Stimulated activated CD8-positive, alpha-beta memory T cell treated with anti-CD3 and anti-CD28 coated beads, Interleukin-7, amount 100 ng/mL, for 4 hours (primary cell): ENCODE data around the gene LCK.

Experiments used
- DNase-seq, 2 donors: peaks; one replicate each; pipeline ENCODE4 v3.0.0-alpha.2; 2020; ENCODE audit warnings: low read depth in 2 of 2

Gene LCK

GRCh38 chr1:32250893-32251716 lies at the start of gene LCK:
LCK (plus strand) TSS chr1:32251265; CDS start chr1:32274330, 23,065 bp downstream.
- DNase-seq = peak in 1 of 2 donors; percentile 62

GRCh38 chr1:32204943-32205361 lies 46.1 kb upstream of the LCK start:
- DNase-seq = no peak

GRCh38 chr1:32205401-32206370 lies 45.4 kb upstream of the LCK start, which contains the start of gene IQCC:
IQCC (plus strand) TSS chr1:32205671; CDS start chr1:32205682, 11 bp downstream.
- peak; percentile 67 to 79 for DNase-seq

GRCh38 chr1:32208469-32208868 lies 42.6 kb upstream of the LCK start:
- DNase-seq = no peak

- no peak for DNase-seq
Observed at GRCh38 chr1:32208891-32209328, 42.2 kb upstream of the LCK start, which contains the start of gene DCDC2B. DCDC2B (plus strand) TSS chr1:32209089; CDS start chr1:32209094, 5 bp downstream.

DNA sequence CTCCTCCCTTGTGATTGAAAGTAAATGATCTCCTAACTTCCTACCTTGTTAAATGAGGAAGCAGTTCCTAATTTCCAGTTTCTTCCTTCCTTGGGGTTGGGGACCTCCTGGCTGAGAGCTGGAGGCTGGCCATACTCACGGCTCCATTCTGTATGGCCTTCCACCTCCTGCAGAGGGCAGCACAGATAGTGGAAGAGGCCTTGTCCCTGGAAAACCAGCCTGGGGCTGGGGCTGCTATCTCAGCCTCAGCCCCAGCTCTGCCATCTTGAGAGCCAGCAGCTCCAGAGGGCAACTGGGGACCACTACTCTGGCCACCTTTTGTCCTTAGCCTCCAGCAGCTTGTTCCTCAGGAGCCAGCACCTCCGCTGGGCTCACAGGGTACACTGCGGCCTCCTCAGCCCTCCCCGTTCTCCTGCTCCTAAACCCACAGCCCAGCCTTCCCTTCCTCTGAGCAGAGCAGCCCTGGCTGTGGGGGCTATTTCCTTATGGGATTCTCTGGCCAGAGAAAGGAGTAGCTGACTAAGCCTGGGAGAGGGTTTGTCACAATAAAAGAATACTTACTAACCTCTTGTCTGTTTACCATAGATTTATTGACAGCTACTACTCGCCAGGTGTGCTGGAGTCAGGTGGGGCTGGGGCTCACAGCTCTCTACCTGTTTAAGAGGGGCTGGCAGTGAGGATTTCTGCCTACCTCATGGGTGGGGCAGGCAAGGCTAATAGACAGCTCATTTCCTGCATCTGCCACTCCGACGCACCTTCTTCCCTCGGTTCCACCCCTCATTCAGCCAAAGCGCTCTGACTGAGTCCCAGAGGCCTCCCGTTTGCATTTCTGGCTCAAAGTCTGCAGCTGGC lies 35.2 kb upstream of the LCK start:
- peak; percentile 23 to 34 for DNase-seq

GRCh38 chr1:32216566-32216965 lies 34.5 kb upstream of the LCK start:
- no peak for DNase-seq

DNA sequence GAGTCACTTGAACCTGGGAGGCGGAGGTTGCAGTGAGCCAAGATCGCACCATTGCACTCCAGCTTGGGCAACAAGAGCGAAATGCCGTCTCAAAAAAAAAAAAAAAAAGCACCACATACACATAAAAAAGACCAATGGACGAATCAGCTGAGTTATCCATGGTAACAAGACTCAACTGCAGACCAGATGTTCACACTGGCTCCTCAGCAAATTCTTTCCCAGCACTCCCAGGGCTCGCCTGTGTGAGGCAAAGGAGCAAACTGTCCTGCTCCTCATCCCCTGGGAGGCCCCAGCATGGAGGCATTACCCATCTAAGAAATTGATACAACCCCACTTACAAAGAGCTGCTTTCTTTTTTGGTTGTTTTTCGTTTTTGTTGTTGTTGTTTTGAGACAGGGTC lies 32.0 kb upstream of the LCK start:
- no peak for DNase-seq

- no peak for DNase-seq
Observed at GRCh38 chr1:32220746-32221580, 30.1 kb upstream of the LCK start.

- DNase-seq = no peak
Observed at GRCh38 chr1:32221581-32221979, 29.5 kb upstream of the LCK start.

DNA sequence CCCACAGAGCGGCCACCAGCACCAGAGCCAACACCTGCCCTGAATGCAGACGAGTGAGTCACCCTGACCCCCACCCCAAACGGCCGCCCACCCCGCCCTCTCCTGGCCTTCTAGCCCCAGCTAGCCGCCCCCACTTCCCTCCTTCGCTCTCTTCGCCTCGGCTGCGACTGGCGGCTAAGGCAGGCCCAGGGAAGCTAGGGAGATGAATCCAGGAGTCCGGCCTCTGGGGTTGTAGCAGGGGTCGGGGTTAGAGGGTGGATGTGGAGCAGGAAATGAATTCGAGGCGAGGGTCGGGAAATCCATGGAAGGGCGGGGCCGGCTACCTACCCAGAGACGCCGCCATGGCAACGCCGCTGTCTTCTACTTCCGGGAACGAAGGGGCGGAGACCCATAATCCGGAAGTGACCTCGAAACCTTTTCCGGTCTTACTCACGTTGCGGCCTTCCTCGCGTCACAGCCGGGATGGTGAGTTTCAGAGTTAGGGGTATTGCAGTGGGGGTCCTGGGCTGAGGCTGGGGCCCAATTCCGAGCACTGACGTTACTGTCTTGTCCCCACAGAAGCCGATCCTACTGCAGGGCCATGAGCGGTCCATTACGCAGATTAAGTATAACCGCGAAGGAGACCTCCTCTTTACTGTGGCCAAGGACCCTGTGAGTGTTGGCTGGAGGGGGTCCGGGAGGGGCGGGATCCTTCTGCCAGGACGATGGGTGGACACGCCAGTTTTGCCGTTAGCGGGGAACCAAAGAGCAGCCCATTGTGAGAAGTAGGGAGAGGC lies 28.9 kb upstream of the LCK start, which contains the start of the genes EIF3I and TMEM234:
EIF3I (plus strand) TSS at position 428 of the 776 bp plus-strand sequence; CDS start at position 463, 35 bp downstream.
TMEM234 (minus strand) TSS at position 374 of the 776 bp plus-strand sequence; CDS start at position 343, 31 bp downstream.
- peak; percentile 89 for DNase-seq

- no peak for DNase-seq
Observed at GRCh38 chr1:32223683-32224082, 27.4 kb upstream of the LCK start.

DNA sequence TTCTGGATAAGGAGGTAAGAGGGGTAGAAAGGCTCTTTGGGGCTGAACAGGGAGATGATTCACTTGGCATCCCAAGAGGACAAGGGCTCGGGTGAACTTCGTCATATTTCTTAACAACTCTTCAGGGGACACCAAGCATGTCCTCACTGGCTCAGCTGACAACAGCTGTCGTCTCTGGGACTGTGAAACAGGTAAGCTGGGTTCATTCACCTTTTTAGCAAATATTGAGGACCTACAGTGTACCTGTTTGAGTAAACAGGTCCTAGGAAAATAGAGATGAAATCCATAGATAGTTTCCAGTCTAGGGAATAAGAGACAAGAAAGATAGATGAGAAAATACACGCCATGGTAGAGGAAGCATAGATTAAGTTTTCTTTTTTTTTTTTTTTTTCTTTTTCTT lies 26.8 kb upstream of the LCK start:
- DNase-seq = no peak

DNA sequence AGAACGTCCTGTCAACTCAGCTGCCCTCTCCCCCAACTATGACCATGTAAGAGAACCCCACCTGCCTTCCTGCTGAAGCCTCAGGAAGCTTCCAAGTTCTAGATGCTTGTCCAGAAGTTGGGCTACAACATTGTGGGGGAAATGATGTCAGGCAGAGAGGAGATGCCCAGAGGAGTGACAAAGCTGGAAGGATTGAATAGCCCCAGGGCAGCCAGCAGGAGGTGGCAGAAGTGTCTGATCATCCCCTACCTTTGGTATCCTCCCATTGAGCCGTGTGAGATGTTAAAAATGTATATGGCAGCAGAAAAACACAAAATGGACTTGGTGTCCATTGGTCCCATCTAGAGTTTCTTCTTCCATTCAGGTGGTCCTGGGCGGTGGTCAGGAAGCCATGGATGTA lies 22.3 kb upstream of the LCK start:
- DNase-seq = no peak

- DNase-seq = no peak
Observed at GRCh38 chr1:32231843-32232432, 19.1 kb upstream of the LCK start.

DNA sequence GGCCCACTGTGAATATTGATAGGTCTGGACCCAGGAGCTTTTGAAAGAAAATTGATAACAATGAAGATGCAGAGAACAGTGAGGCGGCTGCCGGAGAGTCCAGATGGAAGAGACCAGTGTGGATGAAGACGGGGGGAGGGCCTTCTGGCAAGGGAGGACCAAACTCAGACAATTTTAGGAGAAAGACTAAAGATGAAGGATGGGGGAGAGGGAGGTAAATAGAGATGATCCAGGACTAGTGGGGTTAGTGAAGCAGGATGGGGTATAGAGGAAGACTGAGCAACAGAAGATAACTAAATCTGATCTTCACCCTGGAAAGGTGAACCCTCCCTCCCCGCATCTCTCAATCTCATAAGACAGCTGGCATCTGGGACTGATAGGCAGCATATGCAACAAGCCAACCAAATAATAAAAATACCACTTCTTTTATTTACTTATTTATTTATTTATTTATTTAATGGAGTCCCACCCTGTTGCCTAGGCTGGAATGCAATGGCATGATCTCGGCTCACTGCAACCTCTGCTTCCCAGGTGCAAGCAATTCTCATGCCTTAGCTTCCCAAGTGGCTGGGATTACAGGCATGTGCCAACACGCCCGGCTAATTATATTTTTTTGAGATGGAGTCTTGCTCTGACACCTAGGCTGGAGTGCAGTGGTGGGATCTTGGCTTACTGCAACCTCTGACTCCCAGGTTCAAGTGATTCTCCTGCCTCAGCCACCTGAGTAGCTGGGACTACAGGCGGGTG lies 18.3 kb upstream of the LCK start:
- DNase-seq = no peak

DNA sequence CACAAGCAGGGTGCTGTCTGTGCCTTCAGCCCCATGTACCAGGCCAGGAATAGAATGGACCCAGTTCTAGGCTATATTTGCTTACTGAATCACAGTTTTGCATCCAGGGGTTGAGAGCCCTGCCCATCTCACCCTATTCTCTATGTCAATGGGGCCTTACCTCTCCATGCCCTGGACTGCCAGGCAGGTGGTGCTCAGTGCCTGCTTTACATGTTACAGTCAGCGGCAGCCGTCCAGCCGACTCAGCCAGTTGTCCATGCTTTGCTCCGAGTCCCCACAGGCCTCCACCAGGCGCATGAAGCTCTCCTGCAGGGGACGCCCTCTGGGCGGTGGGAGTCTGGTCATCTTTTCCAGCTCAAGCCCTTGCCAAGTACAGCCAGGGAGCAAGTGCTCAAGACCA lies 16.3 kb upstream of the LCK start:
- DNase-seq = no peak

DNA sequence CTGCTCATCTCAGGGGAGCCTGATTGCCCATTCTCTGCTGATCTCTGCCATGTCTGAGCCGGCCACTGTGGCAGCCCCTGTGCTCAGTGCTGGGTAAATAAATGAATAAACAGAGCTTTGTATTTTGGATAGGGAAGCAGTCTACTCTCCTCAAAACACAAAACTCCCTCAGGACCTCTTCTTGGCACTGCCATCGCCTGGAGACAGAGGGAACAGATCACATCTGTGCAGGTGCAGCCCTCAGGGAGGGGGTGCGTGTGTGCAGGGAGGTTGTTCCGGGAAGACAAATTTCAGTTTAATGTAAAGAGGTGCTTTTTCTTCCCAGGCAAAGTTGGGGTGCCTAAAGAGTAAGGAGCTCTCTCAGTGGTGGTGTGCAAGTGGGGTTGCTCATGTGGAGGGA lies 11.7 kb upstream of the LCK start:
- no peak for DNase-seq
